NK-92 (cell line): ENCODE results near the gene UBN2.
A peak's percentile ranks its signal among the peaks of the same experiment; 100 is the strongest.
"Not testable (repeated sequence)": the region's sequence is repeated elsewhere in the genome, so short reads cannot be mapped to it uniquely, and the experiment has no call there.

Experiments used
- DNase-seq: peaks from one replicate; lab custom pipeline; 2025; ENCODE audit not compliant: unreplicated experiment; lab: John Stamatoyannopoulos, UW

The UBN2 gene

DNA sequence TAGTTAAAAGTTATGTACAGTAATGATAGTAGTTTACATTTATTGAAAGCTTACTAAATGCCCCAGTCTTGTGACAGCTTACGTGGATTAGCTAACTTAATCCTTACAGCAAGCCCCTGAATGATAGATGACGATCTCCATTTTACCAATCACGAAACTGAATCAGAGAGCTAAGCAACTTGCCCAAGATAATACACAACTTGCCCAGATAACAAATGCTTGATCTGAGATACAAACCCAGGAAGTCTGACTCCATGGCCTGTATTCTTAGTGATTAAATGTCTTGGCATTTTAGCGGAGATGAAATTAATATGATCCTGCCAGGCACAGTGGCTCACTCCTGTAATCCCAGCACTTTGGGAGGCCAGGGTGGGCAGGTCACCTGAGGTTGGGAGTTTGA is 63.2 kb downstream of the UBN2 start:
- no peak for DNase-seq

DNA sequence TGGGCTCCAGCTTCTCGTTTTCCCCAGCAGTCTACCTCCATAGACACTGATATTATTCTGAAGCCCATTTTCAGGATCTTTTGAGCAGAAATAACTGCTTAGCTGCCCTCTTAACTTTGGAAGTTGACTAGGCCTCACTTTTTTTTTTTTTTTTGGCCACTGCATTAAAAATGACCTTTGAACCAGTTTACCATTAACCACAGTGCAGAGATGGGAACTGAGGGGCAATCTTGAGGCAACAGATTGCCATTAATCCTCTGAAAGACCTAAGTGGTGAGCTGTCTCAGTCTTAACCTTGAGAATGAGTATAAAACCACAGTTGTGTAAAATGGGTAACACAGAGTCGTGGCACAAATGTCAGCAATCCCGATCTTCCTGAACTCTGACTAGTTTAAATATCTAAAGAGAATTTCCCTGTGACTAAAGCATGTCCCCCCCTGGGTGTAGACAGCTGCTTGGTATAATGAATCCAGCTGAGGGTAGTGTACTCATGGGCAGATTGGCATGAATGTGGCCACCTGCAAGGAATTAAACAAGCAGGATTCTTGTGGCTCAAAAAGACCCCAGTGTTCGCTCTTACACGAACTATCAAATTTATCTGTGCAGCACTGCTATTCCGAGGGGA is 64.0 kb downstream of the UBN2 start:
- DNase-seq: no peak

DNA sequence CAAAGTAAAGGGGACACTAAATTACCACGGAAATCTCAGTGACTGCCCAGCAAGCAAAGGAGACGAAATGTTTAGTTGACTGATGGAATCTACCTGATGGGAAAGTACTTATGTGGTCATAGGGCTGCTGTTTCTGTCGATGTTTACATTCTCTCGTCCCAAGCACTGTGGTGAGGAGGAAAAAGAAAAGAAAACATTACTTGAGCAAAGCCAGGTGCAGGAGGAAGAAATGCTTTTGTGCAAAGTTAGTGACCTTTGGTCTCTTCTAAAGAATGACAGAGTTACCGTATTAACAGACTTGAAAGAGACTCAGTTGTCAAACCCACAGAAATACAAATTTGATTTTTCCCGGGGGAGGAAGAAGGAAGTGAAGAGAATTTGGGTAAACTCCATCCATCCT is 66.8 kb downstream of the UBN2 start:
- DNase-seq: no peak

DNA sequence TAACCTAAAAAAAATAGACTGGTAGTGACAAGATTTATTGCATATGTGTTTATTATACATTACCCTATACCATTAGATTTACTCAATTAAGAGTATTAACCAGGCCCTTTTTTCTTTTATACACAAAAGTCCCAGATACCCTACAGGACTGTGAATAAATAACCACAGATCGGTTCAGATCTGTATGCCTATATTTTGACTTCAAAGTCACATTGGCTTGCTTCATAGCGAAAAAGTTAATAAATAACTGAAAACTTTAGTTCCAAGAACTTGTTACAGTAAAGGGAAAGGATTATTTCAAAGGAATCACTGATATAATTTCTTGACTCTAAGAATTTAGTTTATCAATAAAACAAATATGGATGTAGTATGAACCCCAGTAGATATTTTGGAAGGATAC is 68.3 kb downstream of the UBN2 start:
- no peak for DNase-seq

DNA sequence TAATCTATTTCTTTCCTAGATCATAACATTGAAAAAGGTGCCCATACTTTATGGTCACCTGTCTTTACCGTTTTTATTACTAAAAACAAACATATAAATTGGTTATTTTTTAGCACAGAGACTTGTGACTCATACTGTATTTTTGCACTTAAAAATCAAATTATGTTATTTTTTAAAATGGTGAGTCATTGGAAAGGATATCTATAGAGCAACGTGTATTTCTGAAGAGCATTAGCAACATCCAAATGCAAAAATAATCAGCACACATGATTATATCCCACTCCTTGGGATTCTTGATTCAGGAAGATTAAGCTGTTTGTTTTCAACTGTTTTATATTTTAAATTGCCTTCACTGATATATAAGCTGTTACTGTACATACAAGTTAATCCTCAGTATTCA is 69.4 kb downstream of the UBN2 start:
- DNase-seq: no peak

DNA sequence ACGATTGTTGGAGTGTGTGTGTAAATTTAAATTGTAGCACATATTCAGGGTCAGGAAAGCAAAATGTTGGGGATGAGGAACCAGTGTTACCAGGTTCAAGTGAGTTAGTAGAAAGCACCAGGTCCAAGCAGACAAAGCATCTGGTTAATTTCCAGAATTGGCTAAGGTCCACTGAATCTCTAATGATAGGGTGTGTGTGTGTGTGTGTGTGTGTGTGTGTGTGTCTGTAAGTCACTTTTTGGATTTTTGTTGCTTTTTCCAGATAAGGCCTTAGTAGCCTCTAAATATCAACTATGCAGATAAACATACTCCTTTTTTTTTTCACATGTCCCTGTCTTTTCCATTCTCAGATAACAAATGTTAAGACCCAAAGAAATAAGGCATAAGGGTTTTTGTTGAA is 73.5 kb downstream of the UBN2 start:
- DNase-seq: no peak

DNA sequence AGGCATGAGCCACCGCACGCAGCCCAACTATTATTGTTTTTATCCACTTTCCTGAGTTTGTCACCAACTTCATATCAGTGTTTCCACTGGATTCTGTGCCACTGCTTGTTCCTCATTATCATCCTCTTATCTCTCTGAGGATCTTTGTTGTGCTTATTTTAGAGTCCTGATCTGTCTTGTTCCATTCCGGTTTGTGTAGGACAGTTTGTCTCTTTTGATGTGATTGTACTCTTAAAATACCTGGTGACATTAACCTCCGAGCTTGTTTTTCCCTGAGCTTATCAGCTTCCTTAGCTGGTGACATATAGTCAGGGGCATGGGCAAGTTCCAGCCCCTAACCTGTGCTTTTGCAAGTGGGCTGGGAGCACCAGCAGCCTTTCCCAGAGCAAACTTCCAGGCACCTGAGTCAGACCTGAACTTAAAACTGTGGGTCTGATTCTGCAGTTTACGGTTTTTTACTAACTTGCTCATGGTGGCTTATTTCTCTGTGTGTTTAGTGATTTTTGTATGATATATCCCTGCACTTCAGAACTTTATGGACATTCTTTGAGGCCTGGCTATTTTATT is 87.0 kb downstream of the UBN2 start:
- DNase-seq: no peak

DNA sequence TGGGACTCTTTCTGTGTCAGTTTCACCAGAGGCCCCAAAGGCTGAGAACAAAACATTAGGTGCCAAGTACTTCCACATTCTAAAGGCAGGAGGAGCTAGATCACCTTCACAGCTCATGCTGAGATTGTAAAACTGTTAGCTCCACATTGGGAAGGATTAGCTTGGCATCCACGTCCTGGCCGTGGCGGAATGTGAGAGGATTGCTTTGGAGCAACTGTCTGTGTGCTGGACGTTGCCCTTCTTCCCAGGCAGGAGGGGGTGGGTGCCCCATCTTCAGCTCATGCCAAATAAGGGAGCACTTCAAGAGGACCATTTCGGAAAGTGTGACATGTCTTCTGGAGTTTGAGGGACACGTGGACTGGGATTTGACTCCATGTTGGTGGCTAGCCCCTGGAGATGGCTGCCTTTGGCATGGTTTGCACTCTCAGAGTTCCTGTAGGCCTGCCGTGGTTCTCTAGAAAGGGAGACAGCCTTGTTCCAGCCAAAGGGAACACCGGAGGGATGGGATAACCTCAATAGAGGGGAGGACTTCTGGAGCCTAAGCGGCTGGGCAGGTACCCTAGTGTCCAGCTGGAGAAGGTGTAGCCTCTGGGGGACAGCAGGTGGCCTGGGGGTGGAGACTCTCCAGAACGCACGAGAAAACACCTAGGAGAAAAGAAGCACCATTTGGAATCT is 90.2 kb downstream of the UBN2 start:
- DNase-seq: no peak

DNA sequence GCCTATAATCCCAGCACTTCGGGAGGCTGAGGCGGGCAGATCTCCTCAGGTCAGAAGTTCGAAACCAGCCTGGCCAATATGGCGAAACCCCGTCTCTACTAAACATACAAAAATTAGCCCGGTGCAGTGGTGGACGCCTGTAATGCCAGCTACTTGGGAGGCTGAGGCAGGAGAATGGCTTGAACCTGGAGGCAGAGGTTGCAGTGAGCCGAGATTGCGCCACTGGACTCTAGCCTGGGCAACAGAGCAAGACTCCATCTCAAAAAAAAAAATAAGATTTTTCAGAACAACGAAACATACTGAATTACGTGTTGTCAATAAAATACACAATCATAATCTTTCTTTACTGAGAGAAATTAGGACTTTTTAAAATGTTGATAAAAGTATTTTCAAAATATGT is 93.7 kb downstream of the UBN2 start:
- DNase-seq: not testable (repeated sequence)

DNA sequence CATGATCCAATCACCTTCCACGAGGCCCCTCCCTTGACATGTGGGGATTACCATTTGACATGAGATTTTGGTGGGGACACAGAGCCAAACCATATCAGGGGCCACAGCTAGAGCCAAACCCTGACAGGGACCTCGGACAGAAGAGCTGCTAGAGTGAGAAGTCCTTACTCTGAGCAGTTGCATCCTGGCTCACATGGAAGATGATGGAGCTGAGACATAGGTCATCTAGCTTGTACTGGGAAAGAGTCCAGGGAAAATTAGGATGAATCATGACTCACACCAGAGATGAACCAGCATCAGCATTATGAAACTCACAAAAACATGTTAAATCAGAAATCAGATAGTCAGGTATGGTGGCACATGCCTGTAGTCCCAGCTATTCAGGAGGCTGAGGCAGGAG is 97.3 kb downstream of the UBN2 start:
- no peak for DNase-seq

DNA sequence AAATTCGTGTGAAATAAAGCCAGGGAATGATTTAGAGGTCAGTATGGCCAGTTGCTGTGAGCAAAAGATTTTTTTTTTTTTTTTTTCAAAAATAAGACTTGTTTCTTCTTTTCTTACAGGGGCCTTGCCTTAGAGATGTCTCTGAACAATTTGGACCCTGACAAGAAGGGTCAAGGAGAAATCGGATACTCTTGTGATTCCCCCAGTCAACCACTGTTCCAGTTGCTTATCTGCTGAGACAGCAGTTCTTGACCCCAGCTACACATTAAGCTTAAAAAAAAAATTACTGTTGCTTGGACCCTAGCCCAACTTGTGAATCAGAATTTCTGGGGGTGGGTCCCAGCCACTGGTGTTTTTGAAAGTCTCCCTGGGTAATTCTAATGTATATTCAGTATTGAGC is 98.1 kb downstream of the UBN2 start:
- no peak for DNase-seq

DNA sequence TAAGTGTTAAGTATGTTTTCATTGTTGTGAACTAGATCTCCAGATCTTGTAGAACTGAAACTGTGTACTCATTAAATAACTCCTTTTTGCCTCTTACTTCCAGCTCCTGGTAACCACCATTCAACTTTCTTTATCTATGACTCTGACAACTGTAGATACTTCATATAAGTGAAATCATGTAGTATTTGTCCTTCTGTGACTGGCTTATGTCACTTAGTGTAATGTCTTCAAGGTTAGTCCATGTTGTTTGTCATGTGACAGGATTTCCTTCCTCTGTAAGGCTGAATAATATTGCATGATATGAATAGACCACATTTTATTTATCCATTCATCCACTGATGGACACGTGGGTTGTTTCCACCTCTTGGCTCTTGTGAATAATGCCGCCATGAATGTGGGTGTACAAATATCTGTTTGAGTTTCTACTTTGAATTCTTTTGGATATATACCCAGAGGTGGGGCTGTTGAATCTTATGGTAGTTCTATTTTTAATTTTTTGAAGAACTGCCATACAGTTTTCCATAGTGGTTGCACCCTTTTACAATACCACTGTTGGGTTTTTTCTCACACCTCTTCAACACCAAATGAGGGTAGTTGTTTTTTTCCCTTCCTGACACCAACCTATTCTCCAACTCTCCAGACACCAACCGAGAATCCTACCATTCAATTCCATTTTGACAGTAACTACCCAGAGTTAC is 99.4 kb downstream of the UBN2 start:
- DNase-seq: no peak

DNA sequence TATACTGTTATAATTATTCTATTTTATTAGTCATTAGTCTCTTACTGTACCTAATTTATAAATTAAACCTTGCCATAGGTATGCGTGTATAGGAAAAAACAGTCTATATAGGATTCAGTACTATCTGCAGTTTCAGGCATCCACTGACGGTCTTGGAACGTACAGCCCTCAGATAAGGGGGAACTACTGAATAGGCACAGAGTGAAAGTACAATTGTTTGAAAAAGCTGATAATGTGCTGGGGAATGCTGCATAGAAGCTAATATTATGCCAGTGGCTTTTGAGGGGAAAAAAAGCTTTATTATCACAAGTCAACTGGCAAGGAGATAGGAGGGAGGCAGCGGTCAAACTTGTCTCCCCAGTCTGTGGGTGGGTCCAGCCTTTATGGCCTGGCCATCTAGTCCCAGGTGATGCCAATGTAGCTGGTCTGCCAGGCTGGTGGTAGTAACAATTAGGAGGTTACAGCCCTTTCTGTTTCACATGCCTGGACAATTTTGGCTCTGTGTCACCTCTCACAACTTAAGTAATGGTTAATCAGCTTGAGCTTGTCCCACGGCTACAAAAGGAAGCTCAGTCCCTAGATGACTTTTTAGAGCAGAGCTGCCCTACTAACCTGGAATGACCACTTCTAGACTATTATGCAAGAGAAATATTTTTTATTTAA is 101.8 kb downstream of the UBN2 start:
- DNase-seq: no peak

DNA sequence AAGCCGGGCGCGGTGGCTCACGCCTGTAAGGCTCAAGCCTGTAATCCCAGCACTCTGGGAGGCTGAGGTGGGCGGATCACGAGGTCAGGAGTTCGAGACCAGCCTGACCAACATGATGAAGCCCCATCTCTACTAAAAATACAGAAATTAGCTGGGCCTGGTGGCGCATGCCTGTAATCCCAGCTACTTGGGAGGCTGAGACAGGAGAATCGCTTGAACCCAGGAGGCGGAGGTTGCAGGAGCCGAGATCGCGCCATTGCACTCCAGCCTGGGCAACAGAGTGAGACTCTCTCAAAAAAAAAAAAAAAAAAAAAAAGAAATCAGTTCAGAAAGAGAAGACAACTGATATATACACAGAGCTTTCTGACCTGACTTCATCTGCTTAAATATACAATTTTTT is 102.4 kb downstream of the UBN2 start:
- not testable (repeated sequence) for DNase-seq

DNA sequence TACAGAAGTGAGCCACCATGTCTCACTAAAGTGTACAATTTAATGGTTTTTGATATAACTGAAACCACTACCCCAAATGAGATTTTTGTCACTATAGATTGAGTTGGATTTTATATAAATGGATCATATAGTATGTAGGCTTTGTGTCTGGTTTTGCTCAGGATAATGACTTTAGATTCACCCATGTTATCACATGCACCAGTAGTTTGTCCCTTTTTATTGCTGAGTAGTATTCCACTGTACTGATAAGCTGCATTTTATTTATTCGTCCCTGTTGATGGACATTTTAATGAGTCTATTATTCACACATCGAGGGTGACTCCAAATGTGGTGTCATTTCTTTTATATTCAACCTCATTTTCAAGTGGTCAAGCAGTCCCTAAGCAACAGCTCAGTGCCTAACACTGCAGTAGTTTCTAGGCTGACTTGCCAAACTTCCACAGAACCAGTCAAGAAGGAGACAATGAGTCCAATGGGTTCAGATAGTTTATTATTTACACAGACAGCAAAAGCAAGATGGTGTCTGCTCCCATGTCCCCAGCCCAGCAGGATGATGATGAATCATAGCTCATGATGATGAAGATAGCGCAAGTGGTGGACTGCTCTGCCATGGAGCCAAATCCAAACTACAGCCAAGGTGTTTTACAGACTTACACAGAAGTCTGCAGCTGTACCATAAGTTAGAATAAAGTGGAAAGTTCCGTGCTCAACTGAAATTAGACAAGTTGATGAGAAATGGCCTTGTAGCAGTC is 103.5 kb downstream of the UBN2 start:
- no peak for DNase-seq

DNA sequence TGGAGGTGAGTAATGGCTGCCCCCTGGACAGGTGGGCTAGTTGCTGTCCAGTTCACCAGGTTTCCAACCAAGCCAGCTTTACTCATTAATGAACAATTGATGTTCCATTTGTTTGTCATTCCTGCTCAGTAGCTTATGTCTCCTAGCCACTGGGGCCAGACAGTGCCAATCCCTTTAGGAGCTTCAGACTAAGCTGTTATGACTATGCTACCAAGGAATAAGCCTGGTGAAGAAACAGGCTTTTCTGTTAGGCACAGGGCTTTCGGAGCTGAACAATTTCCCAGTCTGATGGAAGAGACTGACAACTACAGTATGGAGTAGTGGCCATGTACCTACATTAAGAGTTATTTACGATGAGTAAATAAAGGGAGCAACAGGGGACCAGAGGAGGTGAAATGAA is 108.0 kb downstream of the UBN2 start:
- no peak for DNase-seq

DNA sequence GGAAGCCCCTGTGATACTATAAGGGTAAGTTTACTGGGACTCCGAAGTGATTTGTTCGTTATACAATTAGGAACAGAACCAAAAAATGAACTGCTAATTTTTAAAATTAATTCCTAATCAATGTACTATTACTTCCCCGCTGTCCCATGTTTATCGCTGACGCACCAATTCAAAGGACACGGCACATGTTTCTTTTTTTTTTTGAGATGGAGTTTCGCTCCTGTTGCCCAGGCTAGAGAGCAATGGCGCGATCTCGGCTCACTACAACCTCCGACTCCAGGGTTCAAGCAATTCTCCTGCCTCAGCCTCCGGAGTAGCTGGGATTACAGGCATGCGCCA is 108.6 kb downstream of the UBN2 start:
- no peak for DNase-seq

DNA sequence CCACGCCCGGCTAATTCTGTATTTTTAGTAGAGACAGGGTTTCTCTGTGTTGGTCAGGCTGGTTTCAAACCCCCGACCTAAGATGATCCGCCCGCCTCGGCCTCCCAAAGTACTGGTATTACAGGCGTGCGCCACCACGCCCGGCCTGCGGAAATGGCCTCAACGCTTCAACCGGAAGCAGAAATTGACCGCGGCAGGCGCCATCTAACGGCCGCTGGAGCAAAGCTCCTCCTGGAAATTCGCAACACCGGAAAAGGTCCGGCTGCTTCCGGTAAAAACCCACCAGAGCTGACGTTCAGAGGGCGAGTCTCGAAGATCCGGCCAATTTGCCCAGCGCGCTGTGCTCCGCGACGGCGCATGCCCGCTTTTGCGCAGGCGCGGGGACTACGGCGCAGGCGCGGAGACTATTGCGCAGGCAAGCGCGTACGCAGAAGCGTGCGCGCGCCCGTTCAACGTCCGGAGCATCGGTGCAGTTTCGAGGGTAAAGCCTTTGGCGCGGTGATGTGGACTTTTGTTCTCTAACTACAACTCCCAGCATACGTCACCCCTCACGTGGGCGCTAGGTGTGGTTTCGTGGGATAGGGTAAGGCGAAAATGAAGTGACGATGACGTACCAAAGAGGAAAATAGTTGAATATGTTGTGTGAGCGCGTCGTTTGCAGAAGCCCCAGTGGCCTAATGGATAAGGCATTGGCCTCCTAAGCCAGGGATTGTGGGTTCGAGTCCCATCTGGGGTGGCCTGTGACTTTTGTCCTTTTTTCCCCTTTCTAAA is 109.2 kb downstream of the UBN2 start:
- peak; percentile 95 for DNase-seq

DNA sequence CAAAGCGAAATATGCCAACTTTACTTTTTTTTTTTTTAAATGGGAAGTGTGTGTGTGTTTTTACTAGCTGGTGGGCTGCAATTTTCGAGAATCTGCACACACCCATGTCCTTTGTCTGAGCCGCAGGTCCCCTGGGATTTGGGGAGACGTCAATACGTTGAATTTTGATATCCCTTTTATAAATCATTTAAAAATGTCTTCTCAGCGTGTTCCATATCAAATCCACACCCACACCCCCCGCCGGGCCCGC is 109.7 kb downstream of the UBN2 start:
- DNase-seq: no peak

DNA sequence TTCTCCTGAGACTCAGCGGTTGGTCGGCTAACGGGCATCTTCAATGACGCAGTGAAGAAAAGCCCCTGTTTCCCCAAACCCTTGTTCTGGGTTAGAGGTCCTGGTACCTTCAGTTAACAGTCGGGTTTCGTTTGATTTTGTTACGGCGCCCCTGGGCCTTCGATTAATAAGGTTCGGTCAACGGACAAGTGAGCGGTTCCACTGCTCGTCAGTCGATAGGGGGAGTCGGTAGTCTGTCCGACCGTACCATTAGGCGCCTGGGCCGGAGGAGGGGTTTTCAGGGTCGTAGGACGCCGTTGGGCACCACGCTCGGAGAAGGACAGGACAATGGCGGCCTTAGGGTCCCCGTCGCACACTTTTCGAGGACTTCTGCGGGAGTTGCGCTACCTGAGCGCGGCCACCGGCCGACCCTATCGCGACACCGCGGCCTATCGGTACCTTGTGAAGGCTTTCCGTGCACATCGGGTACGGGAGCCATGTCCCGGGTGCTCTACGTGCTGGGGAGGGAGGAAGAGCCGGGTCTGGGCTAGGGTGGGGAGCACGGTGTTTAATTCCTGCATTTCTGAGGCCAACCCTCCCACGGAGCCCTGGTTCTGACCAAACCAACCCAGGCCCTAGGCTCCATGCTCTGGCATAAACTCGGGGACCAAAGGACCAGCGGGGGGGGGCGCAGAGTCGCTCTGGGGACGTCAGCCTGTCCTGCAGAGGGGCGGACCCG is 110.2 kb downstream of the UBN2 start, which contains the start of gene FMC1:
Gene FMC1, plus strand, starts transcription at position 280 of the 718 bp plus-strand sequence. Its CDS starts 48 bp downstream, at position 328.
- DNase-seq: no peak
